GM21447 (cell line): ENCODE data around the gene PLA2G10.
"Not testable (repeated sequence)": the region's sequence is repeated elsewhere in the genome, so short reads cannot be mapped to it uniquely, and the experiment has no call there.

Experiments used
- ATAC-seq: cut with Tn5 transposase; IDR thresholded peaks from one replicate; pipeline ENCODE4 v1.9.1; 2021; ENCODE audit not compliant: unreplicated experiment

Gene PLA2G10, protein sequence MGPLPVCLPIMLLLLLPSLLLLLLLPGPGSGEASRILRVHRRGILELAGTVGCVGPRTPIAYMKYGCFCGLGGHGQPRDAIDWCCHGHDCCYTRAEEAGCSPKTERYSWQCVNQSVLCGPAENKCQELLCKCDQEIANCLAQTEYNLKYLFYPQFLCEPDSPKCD

DNA sequence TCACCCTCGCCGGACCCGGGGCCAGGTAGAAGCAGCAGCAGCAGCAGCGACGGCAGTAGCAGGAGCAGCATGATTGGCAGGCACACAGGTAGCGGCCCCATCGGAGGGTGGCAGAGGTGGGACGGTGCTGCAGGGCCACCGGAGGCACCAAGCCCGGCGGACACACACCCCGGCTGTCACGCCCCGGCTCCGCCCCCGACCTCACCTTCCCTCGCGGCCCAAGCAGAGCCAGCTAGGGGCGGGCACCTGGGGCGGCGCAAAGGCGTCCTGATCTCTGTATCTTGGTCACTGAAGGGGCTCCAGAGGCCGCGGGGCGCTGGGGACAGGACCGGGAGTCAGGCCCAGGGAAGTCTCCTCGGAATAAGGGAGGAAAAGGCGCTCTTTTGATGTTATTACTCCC, at the start of gene PLA2G10:
PLA2G10 (minus strand) TSS at position 180 of the 400 bp plus-strand sequence; CDS start at position 101, 79 bp downstream.
- ATAC-seq, result not testable (repeated sequence)

DNA sequence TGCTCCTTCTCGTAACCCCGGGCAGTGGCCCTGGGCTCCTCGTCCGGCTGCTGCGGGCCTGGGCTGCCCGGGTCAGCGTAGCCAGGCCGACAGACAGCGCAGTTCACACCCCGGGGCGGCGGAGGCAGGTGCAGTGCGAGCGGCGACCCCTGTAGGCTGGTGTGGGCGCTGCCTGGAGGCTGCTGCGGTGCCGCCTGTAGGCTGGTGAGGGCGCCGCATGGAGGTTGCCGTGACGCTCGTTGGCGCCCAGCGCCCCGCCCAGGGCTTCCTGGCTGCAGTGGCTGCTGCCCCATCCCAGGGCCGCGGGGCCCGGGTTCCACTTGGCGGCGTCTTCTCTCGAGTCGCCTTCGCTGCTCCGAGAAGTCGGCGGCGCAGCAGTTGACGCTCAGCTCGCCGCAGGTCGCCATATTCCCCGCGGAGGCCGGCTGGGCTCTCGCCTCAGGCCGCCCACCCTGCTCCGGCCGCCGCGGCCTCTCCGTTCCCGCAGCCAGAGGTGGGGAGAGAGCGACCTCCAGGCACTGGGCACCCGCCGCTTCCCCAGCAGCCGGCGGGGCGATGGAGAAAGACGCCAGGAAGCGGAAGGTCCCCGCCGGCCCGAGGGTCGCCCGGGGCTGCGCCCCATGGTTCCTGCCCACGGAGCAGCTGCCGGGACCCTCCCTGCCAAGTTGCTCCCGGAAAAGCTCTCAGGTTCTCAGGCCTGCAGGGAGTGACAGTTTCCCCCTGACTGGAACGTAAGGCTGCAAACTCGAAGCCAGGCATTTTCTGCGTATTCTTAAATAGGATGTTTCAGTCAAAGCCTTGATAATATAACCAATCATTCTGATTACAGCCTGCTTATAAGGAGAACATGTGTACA, 48.4 kb upstream of the PLA2G10 start, which contains the start of gene NPIPA2:
NPIPA2 (plus strand) TSS at position 261 of the 856 bp plus-strand sequence. CDS start 5,533 bp downstream, outside the sequence.
- peak; percentile 98 for ATAC-seq

DNA sequence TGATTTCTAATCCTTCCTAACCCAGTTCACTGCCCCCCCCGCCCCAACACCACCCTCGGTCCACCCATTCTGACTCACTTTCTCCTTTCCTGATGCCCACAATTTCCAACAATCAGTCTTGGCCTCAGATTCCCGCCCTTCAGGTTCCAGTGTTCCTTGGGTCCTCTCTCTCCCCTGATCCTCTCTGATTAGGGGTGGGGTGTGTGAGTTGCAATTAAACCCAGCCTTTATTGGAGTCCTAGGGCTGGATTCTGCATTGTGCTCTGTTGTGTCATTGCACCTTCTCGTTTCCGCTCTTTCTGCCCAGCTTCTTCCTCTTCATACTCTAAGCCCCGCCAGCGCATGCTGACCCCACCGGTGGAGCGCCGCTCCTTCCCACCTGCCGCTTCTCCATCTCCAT, 47.7 kb upstream of the PLA2G10 start:
- not testable (repeated sequence) for ATAC-seq

DNA sequence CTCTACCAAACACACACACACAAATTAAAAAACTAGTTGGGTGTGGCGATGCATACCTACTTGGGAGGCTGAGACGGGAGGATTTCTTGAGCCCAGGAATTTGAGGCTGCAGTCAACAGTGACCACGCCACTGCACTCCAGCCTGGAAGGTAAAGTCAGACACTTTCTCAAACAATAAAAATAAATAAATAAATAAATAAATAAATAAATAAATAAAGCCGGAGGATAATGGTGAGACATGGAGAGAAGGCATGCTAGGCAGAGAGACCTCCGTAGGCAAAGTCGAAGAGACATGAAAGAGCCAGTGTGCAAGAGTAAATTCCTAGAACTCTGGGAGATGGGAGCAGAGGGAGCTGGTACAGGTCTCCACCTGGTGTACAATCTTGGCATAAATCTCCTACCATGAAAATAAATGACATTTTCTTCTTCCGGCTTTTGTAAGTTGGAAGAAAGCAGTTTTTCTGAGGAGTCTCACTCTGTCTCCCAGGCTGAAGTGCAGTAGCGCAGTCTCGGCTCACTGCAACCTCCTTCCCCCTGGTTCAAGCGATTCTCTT, 46.8 kb upstream of the PLA2G10 start:
- not testable (repeated sequence) for ATAC-seq

DNA sequence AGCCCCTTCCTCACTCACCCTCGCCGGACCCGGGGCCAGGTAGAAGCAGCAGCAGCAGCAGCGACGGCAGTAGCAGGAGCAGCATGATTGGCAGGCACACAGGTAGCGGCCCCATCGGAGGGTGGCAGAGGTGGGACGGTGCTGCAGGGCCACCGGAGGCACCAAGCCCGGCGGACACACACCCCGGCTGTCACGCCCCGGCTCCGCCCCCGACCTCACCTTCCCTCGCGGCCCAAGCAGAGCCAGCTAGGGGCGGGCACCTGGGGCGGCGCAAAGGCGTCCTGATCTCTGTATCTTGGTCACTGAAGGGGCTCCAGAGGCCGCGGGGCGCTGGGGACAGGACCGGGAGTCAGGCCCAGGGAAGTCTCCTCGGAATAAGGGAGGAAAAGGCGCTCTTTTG, 39.1 kb upstream of the PLA2G10 start:
- not testable (repeated sequence) for ATAC-seq

DNA sequence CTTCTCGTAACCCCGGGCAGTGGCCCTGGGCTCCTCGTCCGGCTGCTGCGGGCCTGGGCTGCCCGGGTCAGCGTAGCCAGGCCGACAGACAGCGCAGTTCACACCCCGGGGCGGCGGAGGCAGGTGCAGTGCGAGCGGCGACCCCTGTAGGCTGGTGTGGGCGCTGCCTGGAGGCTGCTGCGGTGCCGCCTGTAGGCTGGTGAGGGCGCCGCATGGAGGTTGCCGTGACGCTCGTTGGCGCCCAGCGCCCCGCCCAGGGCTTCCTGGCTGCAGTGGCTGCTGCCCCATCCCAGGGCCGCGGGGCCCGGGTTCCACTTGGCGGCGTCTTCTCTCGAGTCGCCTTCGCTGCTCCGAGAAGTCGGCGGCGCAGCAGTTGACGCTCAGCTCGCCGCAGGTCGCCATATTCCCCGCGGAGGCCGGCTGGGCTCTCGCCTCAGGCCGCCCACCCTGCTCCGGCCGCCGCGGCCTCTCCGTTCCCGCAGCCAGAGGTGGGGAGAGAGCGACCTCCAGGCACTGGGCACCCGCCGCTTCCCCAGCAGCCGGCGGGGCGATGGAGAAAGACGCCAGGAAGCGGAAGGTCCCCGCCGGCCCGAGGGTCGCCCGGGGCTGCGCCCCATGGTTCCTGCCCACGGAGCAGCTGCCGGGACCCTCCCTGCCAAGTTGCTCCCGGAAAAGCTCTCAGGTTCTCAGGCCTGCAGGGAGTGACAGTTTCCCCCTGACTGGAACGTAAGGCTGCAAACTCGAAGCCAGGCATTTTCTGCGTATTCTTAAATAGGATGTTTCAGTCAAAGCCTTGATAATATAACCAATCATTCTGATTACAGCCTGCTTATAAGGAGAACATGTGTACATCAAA, 9.3 kb upstream of the PLA2G10 start, which contains the start of gene NPIPA3:
NPIPA3 (plus strand) TSS at position 256 of the 856 bp plus-strand sequence. CDS start 5,533 bp downstream, outside the sequence.
- peak; percentile 92 for ATAC-seq

DNA sequence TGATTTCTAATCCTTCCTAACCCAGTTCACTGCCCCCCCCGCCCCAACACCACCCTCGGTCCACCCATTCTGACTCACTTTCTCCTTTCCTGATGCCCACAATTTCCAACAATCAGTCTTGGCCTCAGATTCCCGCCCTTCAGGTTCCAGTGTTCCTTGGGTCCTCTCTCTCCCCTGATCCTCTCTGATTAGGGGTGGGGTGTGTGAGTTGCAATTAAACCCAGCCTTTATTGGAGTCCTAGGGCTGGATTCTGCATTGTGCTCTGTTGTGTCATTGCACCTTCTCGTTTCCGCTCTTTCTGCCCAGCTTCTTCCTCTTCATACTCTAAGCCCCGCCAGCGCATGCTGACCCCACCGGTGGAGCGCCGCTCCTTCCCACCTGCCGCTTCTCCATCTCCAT, 8.6 kb upstream of the PLA2G10 start:
- ATAC-seq, result not testable (repeated sequence)

DNA sequence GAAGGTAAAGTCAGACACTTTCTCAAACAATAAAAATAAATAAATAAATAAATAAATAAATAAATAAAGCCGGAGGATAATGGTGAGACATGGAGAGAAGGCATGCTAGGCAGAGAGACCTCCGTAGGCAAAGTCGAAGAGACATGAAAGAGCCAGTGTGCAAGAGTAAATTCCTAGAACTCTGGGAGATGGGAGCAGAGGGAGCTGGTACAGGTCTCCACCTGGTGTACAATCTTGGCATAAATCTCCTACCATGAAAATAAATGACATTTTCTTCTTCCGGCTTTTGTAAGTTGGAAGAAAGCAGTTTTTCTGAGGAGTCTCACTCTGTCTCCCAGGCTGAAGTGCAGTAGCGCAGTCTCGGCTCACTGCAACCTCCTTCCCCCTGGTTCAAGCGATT, 7.8 kb upstream of the PLA2G10 start:
- ATAC-seq, result not testable (repeated sequence)

DNA sequence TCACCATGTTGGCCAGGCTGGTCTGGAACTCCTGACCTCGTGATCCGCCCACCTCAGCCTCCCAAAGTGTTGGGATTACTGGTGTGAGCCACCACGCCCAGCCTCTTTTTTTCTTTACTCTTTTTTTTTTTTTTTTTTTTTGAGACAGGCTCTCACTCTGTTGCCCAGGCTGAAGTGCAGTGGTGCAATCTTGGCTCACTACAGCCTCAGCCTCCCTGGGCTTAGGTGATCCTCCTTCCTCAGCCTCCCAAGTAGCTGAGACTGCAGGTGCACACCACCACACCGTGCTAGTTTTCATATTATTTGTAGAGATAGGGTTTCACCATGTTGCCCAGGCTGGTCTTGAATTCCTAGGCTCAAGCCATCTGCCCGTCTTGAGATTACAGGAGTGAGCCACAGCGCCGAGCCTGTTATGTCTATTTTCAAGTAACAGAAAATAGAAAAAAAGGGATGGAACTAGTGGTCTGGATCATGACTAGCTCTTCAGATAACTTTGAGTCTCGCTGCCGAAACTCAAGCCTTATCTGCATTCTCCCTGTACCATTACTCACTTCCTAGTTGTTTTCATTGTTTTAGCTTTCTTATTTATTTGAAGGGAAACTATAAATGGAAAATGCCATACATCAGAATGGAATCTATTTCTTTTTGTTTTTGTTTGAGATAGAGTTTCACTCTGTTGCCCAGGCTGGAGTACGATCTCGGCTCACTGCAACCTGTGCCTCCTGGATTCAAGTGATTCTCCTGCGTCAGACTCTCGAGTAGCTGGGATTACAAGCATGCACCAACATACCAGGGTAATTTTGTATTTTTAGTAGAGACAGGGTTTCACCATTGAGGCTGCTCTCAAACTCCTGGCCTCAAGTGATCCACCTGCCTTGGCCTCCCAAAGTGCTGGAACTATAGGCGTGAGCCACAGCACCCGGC, 8.0 kb downstream of the PLA2G10 start:
- not testable (repeated sequence) for ATAC-seq

DNA sequence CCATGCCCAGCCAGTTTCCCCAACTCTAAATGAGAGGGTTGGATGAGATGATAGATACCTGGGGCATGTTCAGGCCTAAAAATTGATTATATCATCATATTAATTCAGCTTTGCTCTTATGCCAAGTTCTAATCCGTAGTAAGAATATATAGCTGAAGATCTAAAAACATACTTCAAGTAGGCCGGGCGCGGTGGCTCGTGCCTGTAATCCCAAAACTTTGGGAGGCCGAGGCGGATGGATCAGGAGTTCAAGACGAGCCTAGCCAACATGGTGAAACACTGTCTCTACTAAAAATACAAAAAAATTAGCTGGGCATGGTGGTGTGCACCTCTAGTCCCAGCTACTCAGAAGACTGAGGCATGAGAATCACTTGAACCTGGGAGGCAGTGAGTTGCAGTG, 12.0 kb downstream of the PLA2G10 start:
- ATAC-seq, result no peak

DNA sequence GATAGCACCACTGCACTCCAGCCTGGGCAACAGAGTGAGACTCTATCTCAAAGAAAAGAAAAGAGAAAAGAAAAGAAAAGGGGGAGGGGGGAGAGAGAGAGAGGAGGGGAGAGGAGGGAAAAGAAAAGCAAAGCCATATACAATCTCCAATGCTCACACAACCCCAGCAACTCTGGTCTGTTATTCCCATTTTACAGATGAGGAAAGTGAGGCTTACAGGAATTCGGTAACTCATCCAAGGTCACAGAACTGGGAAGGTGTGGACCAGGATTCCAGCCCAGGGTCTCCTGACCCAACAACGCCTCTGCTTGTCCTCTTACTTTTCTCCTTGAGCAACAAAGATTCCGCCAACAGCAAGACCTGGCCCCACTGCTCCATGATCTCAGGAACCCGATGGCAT, 13.0 kb downstream of the PLA2G10 start:
- no peak for ATAC-seq

DNA sequence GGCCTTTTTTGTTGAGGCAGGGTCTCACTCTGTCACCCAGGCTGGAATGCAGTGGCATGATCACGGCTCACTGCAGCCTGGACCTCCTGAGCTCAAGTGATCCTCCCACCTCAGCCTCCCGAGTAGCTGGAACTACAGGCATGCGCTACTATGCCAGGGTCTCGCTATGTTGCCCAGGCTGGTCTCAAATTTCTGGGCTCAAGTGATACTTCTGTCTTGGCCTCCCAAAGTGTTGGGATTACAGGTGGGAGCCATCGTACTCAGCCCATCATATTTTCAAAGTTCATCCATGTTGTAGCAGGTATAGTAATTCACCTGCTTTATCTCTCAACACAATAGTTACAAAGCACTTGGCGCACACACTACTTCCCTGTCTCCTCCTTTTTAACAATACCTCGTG, 13.7 kb downstream of the PLA2G10 start:
- ATAC-seq, result not testable (repeated sequence)

DNA sequence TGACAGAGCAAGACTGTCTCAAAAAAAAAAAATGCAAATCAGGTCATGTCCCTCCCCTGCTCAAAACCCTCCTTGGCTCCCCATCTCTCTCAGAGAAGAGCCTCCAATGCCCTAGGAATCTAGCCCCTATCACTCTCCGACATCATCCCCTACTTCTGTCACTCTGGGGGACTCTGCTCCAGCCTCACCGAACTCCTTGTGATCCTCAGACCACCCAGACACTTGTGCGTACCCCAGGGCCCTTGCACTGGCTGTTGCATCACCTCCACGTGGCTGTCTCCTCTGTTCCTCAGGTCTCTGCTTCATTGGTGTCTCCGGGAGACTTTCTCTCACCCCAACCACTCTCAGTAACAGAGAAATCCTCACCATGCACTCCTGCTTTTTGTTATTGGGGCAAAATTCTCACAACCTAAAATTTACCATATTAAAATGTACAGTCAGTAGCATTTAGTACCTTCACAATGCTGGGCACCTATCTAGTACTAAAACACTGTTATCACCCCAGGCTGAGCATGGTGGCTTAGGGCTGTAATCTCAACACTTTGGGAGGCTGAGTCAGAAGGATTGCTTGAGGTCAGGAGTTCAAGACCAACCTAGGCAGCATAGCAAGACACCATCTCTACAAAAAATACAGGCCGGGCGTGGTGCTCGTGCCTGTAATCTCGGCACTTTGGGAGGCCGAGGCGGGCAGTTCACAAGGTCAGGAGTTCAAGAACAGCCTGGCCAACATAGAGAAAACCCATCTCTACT, 15.2 kb downstream of the PLA2G10 start:
- ATAC-seq, result no peak

DNA sequence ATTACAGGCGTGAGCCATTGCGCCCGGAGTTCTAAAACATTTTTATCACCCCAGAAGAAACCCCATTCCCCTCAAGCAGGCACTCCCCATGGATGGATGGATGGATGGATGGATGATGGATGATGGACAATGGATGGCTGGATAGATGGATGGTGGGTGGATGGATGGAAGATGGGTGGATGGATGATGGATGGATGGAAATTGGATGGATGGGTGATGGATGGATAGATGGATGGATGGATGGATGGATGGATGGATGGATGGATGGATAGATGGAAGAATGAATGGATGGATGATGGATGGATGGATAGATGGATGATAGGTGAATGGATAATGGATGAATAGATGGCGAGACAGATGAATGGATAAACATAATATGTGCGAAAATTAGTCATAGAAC, 16.5 kb downstream of the PLA2G10 start:
- ATAC-seq, result no peak

DNA sequence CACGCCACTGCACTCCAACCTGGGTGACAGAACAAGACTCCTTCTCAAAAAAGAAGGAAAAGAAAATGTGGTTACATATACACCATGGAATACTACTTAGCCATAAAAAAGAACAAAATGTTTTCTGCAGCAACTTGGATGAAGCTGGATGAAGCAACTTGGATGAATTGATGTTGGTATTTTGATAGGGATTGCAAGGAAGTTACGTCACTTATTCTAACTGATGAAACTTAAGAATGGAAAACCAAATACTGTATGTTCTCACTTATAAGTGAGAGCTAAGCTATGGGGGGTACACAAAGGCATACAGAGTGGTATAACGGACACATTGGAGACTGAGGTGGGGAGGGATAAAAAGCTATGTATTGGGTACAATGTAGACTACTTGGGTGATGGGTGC, 17.5 kb downstream of the PLA2G10 start:
- no peak for ATAC-seq

DNA sequence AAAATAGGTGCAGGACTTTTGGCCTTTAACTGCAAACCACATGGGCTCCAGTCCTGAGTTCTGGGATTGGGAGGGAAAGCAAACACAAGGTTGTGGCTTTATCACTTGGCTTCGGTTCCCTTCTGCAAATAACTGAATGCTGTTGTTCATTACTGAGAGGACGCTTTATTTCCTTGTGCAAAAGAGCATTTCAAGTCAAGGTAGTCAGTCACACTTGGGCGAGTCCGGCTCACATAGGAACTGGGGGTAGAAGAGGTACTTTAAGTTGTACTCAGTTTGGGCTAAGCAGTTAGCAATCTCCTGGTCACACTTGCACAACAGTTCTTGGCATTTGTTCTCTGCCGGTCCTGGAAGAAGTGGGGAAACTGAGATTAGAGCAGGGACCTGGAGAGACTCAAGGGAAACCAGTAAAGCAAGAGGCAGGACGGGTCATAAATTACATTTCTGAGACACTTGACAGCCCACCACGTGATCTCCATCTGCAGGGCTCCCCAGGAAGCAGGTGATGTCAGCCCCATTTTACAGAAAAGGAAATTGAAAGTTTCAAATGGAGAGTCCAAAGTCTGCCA, 21.6 kb downstream of the PLA2G10 start:
- ATAC-seq, result peak; percentile 84

DNA sequence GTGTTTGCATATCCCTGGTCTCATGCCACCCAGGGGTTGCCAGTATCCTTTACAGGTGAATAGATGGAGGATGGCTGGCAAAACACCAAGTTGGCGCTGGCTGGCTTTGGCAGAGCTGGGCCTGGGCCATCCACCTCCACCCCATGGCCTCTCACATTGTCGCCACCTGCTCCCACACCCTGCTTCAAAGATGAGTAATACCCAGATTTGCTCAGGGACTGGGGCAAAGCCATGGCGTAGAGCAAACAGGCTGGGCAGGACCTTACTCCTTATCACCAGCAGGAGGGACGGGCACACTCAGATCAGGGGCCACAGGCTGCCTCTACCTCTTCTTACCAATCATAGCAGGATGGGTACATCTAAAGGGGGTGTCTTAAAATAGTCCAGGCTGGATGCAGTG, 24.3 kb downstream of the PLA2G10 start:
- no peak for ATAC-seq

DNA sequence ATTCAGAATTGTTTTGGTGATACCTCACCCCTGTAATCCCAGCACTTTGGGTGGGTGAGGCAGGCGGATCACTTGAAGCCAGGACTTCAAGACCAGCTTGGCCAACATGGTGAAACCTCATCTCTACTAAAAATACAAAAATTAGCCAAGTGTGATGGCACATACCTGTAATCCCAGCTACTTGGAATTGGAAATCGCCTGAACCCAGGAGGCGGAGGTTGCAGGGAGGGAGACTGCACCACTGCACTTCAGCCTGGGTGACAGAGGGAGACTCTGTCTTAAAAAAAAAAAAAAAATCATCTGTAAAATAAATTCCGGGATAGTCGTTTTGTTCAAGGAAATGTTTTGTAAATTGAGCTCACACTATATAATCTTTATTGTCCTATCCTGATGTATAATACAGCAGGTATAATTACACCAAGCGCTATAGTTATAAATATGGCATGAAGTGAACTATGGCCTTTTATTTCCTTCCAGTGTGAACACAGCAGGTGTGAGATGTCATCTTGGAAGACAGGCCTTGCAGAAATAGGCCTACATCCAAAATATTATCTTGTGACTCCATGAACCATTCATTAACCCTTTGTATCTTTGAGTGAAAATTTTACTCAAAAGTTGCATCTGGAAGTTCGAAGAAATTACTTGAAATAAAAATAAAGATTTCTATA, 25.4 kb downstream of the PLA2G10 start:
- no peak for ATAC-seq
